Measurements from ENCODE around the gene SGCA. TPM values are rescaled to one million over a fixed set of nuclear protein-coding genes. Genes with fewer than 3 reads are reported as not detected.

Gene SGCA
- total and polyA plus RNA-seq, 2 of the 8 experiments (the other 6 are each of a cell fraction or from before 2014, with no cell fraction given): 0.12 TPM; not detected in 1

DNA sequence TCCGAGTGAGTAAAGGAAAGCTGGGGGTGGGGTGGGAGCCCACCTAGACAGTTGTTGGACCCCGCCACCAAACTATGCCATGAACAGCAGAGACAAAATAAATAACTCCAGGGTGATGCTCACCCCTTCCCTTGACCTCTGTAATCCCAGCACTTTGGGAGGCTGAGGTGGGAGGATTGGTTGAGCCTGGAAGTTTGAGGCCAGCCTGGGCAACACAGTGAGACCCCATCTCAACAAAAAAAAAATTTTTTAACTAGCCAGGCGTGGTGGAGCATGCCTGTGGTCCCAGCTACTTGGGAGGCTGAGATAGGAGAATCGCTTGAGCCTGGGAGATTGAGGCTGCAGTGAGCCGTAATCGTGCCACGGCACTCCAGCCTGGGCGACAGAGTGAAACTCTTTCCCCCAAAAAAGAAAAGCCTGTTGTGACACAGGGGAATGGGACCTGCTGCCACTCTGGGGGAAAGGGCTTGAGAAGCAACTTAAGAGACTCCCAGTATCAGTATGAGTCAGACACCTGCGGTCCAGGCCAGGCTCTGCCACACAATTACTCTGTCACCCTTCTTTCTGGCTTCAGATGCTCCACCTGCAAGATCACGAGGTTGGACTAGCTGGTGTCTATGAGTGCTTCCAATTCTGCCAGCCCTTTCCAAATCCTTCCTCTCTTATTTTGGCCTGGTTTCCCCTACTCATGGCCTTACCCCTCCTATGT lies 5.0 kb downstream of the SGCA start (continued):
- no peak for TF ChIP-seq CHD7 (IDR thresholded peaks at IDR 0.05; ENCODE audit: insufficient replicate concordance, low read length)
- no peak for TF ChIP-seq KDM4A (IDR thresholded peaks at IDR 0.05; ENCODE audit: low read depth, low read length, severe bottlenecking)
- no peak for TF ChIP-seq EGR1 (IDR thresholded peaks at IDR 0.05; ENCODE audit: borderline replicate concordance, low read depth, low read length)
- TF ChIP-seq SIRT6 (IDR thresholded peaks at IDR 0.05; ENCODE audit: low read length): no peak
- TF ChIP-seq KDM5A (IDR thresholded peaks at IDR 0.05; ENCODE audit: low read length): no peak
